ENCODE data around the gene CALN1. TPM values are rescaled to one million over a fixed set of nuclear protein-coding genes. Genes with fewer than 3 reads are reported as not detected.

The CALN1 gene
- total and polyA plus RNA-seq, 12 donors: not detected

DNA sequence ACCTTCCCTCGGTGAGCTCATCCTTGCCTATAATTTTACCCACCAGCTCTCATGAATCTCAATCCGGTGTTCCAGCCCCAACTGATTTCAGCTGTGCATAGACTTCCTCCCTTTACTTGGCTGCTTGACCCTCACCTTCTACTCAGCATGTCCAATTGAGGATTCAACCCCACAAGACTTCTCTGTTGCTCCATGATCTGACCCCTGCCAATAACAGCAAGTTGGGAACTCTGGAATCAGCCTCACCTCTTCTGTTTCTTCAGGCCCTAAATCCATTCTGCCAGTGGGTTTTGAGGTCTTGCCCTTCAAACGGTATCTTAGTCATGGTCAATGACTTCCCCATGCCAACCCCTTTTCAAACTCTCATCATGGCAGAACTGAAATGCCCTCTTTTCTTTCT is 390.4 kb downstream of the CALN1 start:
- DNase-seq (no peak), ATAC-seq (no peak)
- intact Hi-C loops (cut with DNase I): loop anchor here in 1 of 10 donors (10.0 kb wide), 1 partner anchor 1057 kb away; no protein-coding TSS in a partner anchor
- no peaks in the 10 kb centered on the region for H3K27me3 ChIP-seq
- no peak overlapping the region for H3K4me3 ChIP-seq
- WGBS, 2 donors: 85 to 89% methylated on average over 3 of the region's 3 CpGs
- TF ChIP-seq, protein P1, sequence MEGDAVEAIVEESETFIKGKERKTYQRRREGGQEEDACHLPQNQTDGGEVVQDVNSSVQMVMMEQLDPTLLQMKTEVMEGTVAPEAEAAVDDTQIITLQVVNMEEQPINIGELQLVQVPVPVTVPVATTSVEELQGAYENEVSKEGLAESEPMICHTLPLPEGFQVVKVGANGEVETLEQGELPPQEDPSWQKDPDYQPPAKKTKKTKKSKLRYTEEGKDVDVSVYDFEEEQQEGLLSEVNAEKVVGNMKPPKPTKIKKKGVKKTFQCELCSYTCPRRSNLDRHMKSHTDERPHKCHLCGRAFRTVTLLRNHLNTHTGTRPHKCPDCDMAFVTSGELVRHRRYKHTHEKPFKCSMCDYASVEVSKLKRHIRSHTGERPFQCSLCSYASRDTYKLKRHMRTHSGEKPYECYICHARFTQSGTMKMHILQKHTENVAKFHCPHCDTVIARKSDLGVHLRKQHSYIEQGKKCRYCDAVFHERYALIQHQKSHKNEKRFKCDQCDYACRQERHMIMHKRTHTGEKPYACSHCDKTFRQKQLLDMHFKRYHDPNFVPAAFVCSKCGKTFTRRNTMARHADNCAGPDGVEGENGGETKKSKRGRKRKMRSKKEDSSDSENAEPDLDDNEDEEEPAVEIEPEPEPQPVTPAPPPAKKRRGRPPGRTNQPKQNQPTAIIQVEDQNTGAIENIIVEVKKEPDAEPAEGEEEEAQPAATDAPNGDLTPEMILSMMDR (IDR thresholded peaks at IDR 0.05): no peak
- H3K27ac ChIP-seq: no peak overlapping the region
- H3K9me3 ChIP-seq: peaks cover 0 to 14% (median 0%) of the 10 kb centered on the region in 11 donors
- no peaks in the 10 kb centered on the region for H3K4me1 ChIP-seq
- H3K36me3 ChIP-seq: no peaks in the 10 kb centered on the region

DNA sequence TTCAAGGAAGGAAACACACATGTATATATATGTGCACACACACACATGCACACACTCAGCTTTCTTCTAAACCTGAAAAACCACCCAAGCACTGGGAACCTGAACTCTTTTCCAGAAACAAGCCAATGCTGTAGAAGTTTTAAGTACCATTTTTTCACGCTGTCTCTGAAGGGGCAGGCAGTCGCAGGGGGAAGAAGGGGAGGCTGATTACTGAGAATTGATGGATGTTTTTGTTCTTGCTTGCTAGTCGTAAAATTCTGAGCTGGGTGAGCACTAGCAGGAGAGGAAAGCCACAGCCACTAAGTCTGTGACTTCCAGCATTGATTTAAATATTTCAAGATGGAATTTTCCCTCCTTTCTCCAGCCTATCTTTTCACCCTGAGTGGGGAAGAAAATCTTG is 391.8 kb downstream of the CALN1 start:
- H3K9me3 ChIP-seq: peaks cover 0 to 14% (median 0%) of the 10 kb centered on the region in 11 donors
- no peaks in the 10 kb centered on the region for H3K36me3 ChIP-seq
- no peaks in the 10 kb centered on the region for H3K27me3 ChIP-seq
- H3K4me1 ChIP-seq: no peaks in the 10 kb centered on the region
- ATAC-seq (no peak), DNase-seq (no peak)
- 71 to 75% methylated on average over 3 of the region's 3 CpGs for WGBS, 2 donors
- H3K4me3 ChIP-seq: no peak overlapping the region
- intact Hi-C loops (cut with DNase I): loop anchor here in 1 of 10 donors (10.0 kb wide), 1 partner anchor 1056 kb away; no protein-coding TSS in a partner anchor
- TF ChIP-seq, protein P1 (IDR thresholded peaks at IDR 0.05): no peak
- no peak overlapping the region for H3K27ac ChIP-seq

DNA sequence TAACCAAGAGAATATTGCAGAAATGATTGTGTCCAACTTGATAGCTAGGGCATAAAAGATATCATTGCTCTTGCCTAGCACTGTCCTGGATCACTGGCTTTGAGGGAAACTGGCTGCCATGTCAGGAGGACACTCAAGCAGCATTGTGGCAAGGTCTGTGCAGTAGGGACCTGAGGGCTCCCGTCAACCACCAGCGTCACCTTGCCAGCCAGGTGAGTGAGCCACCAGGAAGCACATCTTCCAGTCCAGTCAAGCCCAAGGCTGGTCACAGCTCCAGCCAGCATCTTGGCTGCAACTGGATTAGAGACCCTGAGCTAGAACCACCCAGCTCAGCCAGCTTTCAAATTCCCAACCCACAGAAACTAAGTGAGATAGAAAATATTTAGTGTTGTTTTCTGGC is 392.7 kb downstream of the CALN1 start:
- 82 to 92% methylated on average over 2 of the region's 2 CpGs for WGBS, 2 donors
- TF ChIP-seq, protein P1 (IDR thresholded peaks at IDR 0.05): no peak
- H3K4me3 ChIP-seq: no peak overlapping the region

DNA sequence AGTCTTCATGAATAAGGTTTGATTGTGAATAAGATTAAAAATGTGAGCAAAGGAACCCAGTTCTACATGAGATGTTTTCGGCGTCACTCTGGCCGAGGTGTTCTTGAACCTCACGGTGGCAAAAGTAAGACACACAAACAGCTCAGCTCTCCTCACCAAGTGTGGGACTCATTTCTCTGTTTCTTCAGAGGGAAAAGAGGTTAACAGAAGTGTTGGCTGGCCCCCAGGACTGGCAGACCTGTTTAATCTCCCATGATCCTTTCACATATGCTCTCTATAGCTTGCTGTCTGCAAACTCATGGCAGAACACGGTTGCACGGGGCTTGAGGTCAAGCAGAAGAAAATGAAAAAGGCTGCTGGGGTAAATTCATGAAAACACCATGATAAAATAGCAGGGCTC is 394.4 kb downstream of the CALN1 start:
- ATAC-seq (no peak), DNase-seq (no peak)
- peaks cover 0 to 14% (median 0%) of the 10 kb centered on the region in 11 donors for H3K9me3 ChIP-seq
- no peaks in the 10 kb centered on the region for H3K27me3 ChIP-seq
- TF ChIP-seq, protein P1 (IDR thresholded peaks at IDR 0.05): no peak
- no peaks in the 10 kb centered on the region for H3K4me1 ChIP-seq
- no peak overlapping the region for H3K4me3 ChIP-seq
- H3K36me3 ChIP-seq: no peaks in the 10 kb centered on the region
- 75 to 85% methylated on average over 6 of the region's 6 CpGs for WGBS, 2 donors
- intact Hi-C loops (cut with DNase I): no loop called here
- no peak overlapping the region for H3K27ac ChIP-seq

More for the DNA sequence above, 392.7 kb downstream of the CALN1 start:
- no peaks in the 10 kb centered on the region for H3K36me3 ChIP-seq
- DNase-seq (no peak), ATAC-seq (no peak)
- H3K4me1 ChIP-seq: no peaks in the 10 kb centered on the region
- no peak overlapping the region for H3K27ac ChIP-seq
- no peaks in the 10 kb centered on the region for H3K27me3 ChIP-seq
- H3K9me3 ChIP-seq: peaks cover 0 to 14% (median 0%) of the 10 kb centered on the region in 11 donors
- intact Hi-C loops (cut with DNase I): no loop called here

All from heart right ventricle (tissue), 16 donors.